Neuronal stem cell (in vitro differentiated cells): Measurements from ENCODE around the gene SLC9A5.

ENCODE experiments used
- DNase-seq: peaks from one replicate; pipeline ENCODE4 v3.0.0-alpha.2; 2013; ENCODE audit warnings: low spot score
- H2AFZ ChIP-seq: one replicate; pipeline ENCODE4 v1.6.1; 2013; ENCODE audit warnings: mild to moderate bottlenecking, low read length, inconsistent platforms
- H2AK5ac ChIP-seq: 2 replicates; pipeline ENCODE4 v1.6.1; 2013; ENCODE audit warnings: low read depth, mild to moderate bottlenecking, inconsistent platforms, low read length, moderate library complexity, mixed read lengths
- H2BK120ac ChIP-seq: 2 replicates; pipeline ENCODE4 v1.6.1; 2013; ENCODE audit warnings: low read depth, mild to moderate bottlenecking, inconsistent platforms, low read length, moderate library complexity, mixed read lengths
- H2BK12ac ChIP-seq: one replicate; pipeline ENCODE4 v1.6.1; 2013; ENCODE audit warnings: low read length, inconsistent platforms
- H2BK15ac ChIP-seq: 2 replicates; pipeline ENCODE4 v1.6.1; 2013; ENCODE audit warnings: mild to moderate bottlenecking, low read length, inconsistent platforms, mixed read lengths
- H2BK5ac ChIP-seq: one replicate; pipeline ENCODE4 v1.6.1; 2013; ENCODE audit warnings: inconsistent platforms, mild to moderate bottlenecking, low read length, moderate library complexity
- H3K14ac ChIP-seq: one replicate; pipeline ENCODE4 v1.6.1; 2013; ENCODE audit warnings: low read length, inconsistent platforms
- H3K18ac ChIP-seq: 2 replicates; pipeline ENCODE4 v1.6.1; 2013; ENCODE audit warnings: low read length, inconsistent platforms
- H3K23ac ChIP-seq: 2 replicates; pipeline ENCODE4 v1.6.1; 2013; ENCODE audit warnings: low read depth, mild to moderate bottlenecking, mixed read lengths, low read length, inconsistent platforms; ENCODE audit not compliant: poor library complexity
- H3K27ac ChIP-seq: replicated peaks from 3 replicates; pipeline ENCODE4 v1.5.1; 2013; ENCODE audit warnings: low read length, inconsistent platforms
- H3K27me3 ChIP-seq, 3 experiments: 2 replicates each; pipeline ENCODE4 v1.6.1; 2013; ENCODE audit warnings: low read length in 3 of 3, mild to moderate bottlenecking in 2 of 3, inconsistent platforms in 1 of 3, low read depth in 1 of 3, mixed read lengths in 1 of 3, moderate library complexity in 1 of 3; ENCODE audit not compliant: control insufficient read depth in 3 of 3, insufficient read depth in 3 of 3
- H3K36me3 ChIP-seq, 2 donors: replicated peaks in 1 of 2; 2 replicates each; pipeline ENCODE4 v1.6.1; 2013; ENCODE audit warnings: low read length in 2 of 2; ENCODE audit not compliant: control insufficient read depth in 2 of 2, insufficient read depth in 2 of 2
- H3K4ac ChIP-seq: 2 replicates; pipeline ENCODE4 v1.6.1; 2013; ENCODE audit warnings: inconsistent platforms, mild to moderate bottlenecking, low read length, moderate library complexity
- H3K4me1 ChIP-seq, 2 donors: 1 replicate in 1 of 2; 2 replicates in 1 of 2; pipeline ENCODE4 v1.6.1; 2013; ENCODE audit warnings: low read length in 2 of 2, low read depth in 1 of 2; ENCODE audit not compliant: control insufficient read depth in 2 of 2, insufficient read depth in 1 of 2
- H3K4me2 ChIP-seq: one replicate; pipeline ENCODE4 v1.6.1; 2013; ENCODE audit warnings: mild to moderate bottlenecking, low read length, inconsistent platforms; ENCODE audit not compliant: insufficient read depth, poor library complexity, severe bottlenecking
- H3K4me3 ChIP-seq, 2 donors: 2 replicates each; pipeline ENCODE4 v1.5.1; 2013; ENCODE audit warnings: low read length in 2 of 2, mild to moderate bottlenecking in 2 of 2, inconsistent platforms in 1 of 2, moderate library complexity in 1 of 2
- H3K79me1 ChIP-seq: one replicate; pipeline ENCODE4 v1.6.1; 2013; ENCODE audit warnings: low read depth, mild to moderate bottlenecking, inconsistent platforms, low read length, moderate library complexity
- H3K9ac ChIP-seq: one replicate; pipeline ENCODE4 v1.6.1; 2013; ENCODE audit warnings: mild to moderate bottlenecking, low read depth, low read length, inconsistent platforms; ENCODE audit not compliant: poor library complexity
- H3K9me3 ChIP-seq, 2 donors: replicated peaks in 1 of 2; 2 replicates each; pipeline versions ENCODE3 to v1.6.1; 2013; ENCODE audit warnings: low read length in 2 of 2, mild to moderate bottlenecking in 2 of 2, inconsistent platforms in 1 of 2, low read depth in 1 of 2, mixed read lengths in 1 of 2, moderate library complexity in 1 of 2; ENCODE audit not compliant: control insufficient read depth in 2 of 2, insufficient read depth in 1 of 2
- H4K8ac ChIP-seq: one replicate; pipeline ENCODE4 v1.6.1; 2013; ENCODE audit warnings: low read depth, mild to moderate bottlenecking, inconsistent platforms, low read length, moderate library complexity
- H4K91ac ChIP-seq: one replicate; pipeline ENCODE4 v1.6.1; 2013; ENCODE audit warnings: low read length, low read depth, mild to moderate bottlenecking, inconsistent platforms; ENCODE audit not compliant: poor library complexity
- WGBS, 2 donors: extraction: QIAGEN DNeasy Blood & Tissue Kit; methylation state at CpG; one replicate each; pipeline ENCODE4 v1.1.7; 2013; ENCODE audit warnings: missing lambda C conversion rate in 2 of 2, mixed read lengths in 1 of 2; ENCODE audit not compliant: insufficient read length in 2 of 2, insufficient replicate concordance in 1 of 2; ENCODE audit errors: extremely low coverage in 2 of 2; 5-methylcytosine and 5-hydroxymethylcytosine counted together

SLC9A5 gene

DNA sequence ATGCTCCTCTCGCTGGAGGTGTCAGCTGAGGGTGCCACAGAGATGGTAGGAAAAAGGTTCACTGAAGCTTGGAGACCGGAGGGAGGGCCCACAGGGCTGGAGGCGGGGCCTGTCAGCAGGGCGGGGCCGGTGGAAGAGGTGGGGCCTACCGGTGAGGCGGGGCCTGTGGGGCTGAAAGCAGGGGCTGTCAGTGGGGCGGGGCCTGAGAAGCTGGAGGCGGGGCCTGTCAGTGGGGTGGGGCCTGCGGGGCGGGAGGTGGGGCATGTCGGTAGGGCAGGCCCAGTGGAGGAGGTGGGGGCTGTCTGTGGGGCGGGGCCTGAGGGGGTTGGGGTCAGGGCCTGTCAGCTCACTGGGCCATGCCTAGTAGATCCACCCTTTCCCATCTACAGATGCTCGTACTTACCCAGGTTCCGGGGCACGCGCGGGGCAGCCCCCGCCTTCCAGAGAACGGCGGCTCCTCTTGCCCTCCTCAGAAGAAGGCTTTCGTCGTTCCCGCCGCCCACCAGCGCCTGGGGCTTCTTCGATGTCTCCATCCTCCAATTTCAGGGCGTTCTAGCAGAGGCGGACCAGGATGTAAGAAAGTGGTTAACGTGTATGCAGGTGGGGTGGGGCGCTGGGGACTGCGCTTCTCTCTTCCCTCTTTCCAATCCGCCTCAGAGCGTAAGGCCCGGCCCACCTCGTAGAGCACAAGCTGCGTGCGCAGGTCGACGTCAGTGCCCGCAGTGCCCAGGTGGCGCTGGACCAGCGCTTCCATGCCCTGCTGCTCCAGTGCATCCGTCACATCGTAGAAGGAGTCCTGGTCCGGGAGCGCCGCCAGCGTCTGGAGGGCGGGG lies 12.0 kb upstream of the SLC9A5 start:
- H3K9me3 ChIP-seq: no peaks in the 10 kb centered on the region
- peak overlapping the region in 1 of 2 donors; percentile 56 for H3K4me3 ChIP-seq
- H3K27ac ChIP-seq: no peak overlapping the region
- peak overlapping the region; percentile 43 for H3K14ac ChIP-seq
- H3K36me3 ChIP-seq: peaks cover 15 to 67% of the 10 kb centered on the region in 2 donors
- no peak overlapping the region for H3K4ac ChIP-seq
- peak overlapping the region; percentile 80 for H3K23ac ChIP-seq
- no peak overlapping the region for H3K4me2 ChIP-seq
- H4K91ac ChIP-seq: no peak overlapping the region
- no peak overlapping the region for H2BK120ac ChIP-seq
- no peak for DNase-seq
- H2AFZ ChIP-seq: no peak overlapping the region
- H3K9ac ChIP-seq: peak overlapping the region; percentile 74
- no peak overlapping the region for H3K18ac ChIP-seq
- H3K79me1 ChIP-seq: no peaks in the 10 kb centered on the region
- H3K4me1 ChIP-seq: peaks cover 4 to 9% of the 10 kb centered on the region in 2 donors
- no peak overlapping the region for H2AK5ac ChIP-seq
- peak overlapping the region; percentile 48 for H4K8ac ChIP-seq
- no peak overlapping the region for H2BK12ac ChIP-seq
- H3K27me3 ChIP-seq: no peaks in the 10 kb centered on the region
- whole genome bisulfite sequencing, 2 donors: no CpG with 5 or more reads among the region's 50 CpGs
- H2BK5ac ChIP-seq: peak overlapping the region; percentile 57
- peak overlapping the region; percentile 39 for H2BK15ac ChIP-seq

- no peak overlapping the region for H3K27ac ChIP-seq
- H2BK5ac ChIP-seq: peak overlapping the region; percentile 57
- H2AFZ ChIP-seq: no peak overlapping the region
- H3K18ac ChIP-seq: no peak overlapping the region
- H4K8ac ChIP-seq: peak overlapping the region; percentile 48
- H3K4ac ChIP-seq: no peak overlapping the region
- H3K4me2 ChIP-seq: no peak overlapping the region
- WGBS, 2 donors: no CpG with 5 or more reads among the region's 16 CpGs
- peak overlapping the region; percentile 39 for H2BK15ac ChIP-seq
- H3K9me3 ChIP-seq: no peaks in the 10 kb centered on the region
- H3K36me3 ChIP-seq: peaks cover 14 to 61% of the 10 kb centered on the region in 2 donors
- H4K91ac ChIP-seq: no peak overlapping the region
- no peak overlapping the region for H2BK12ac ChIP-seq
- DNase-seq: no peak
- H3K9ac ChIP-seq: peak overlapping the region; percentile 74
- no peaks in the 10 kb centered on the region for H3K79me1 ChIP-seq
- no peak overlapping the region for H2AK5ac ChIP-seq
- no peak overlapping the region for H3K4me3 ChIP-seq
- H2BK120ac ChIP-seq: no peak overlapping the region
- H3K27me3 ChIP-seq: no peaks in the 10 kb centered on the region
- H3K23ac ChIP-seq: peak overlapping the region; percentile 80
- H3K4me1 ChIP-seq: peaks cover 4 to 9% of the 10 kb centered on the region in 2 donors
- H3K14ac ChIP-seq: peak overlapping the region; percentile 43
Measured at GRCh38 chr16:67237396-67238277, 11.1 kb upstream of the SLC9A5 start.

DNA sequence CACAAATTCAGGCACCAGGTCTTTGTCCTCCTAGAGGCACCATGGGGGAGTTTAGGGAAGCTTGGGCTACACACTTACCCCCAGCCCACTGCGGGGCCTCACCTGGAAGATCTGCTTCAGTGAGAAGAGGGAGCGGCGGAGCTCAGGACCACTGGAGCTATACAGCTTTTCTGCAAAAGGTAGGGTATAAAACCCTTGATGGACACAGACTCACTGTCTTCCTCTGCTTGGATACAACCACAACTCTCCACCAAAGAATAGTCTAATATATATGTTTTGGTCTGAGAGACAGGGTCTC lies 10.6 kb upstream of the SLC9A5 start:
- H2AK5ac ChIP-seq: no peak overlapping the region
- no peak overlapping the region for H4K91ac ChIP-seq
- H3K4me2 ChIP-seq: no peak overlapping the region
- no peak overlapping the region for H3K27ac ChIP-seq
- no peak overlapping the region for H3K23ac ChIP-seq
- H2BK5ac ChIP-seq: no peak overlapping the region
- H2BK12ac ChIP-seq: no peak overlapping the region
- H2AFZ ChIP-seq: no peak overlapping the region
- no peak overlapping the region for H2BK120ac ChIP-seq
- no peak overlapping the region for H4K8ac ChIP-seq
- H3K14ac ChIP-seq: no peak overlapping the region
- H3K27me3 ChIP-seq: no peaks in the 10 kb centered on the region
- WGBS, 2 donors: no CpG with 5 or more reads among the region's 3 CpGs
- no peak overlapping the region for H3K4me3 ChIP-seq
- peaks cover 13 to 59% of the 10 kb centered on the region in 2 donors for H3K36me3 ChIP-seq
- H3K9ac ChIP-seq: no peak overlapping the region
- H3K4me1 ChIP-seq: peaks cover 4 to 9% of the 10 kb centered on the region in 2 donors
- no peak for DNase-seq
- H3K9me3 ChIP-seq: no peaks in the 10 kb centered on the region
- no peak overlapping the region for H3K18ac ChIP-seq
- H2BK15ac ChIP-seq: no peak overlapping the region
- no peaks in the 10 kb centered on the region for H3K79me1 ChIP-seq
- H3K4ac ChIP-seq: no peak overlapping the region
